Measurements from ENCODE around the gene SARS2. TPM values are rescaled to one million over a fixed set of nuclear protein-coding genes. Genes with fewer than 3 reads are reported as not detected.
"Not testable (repeated sequence)": the region's sequence is repeated elsewhere in the genome, so short reads cannot be mapped to it uniquely, and the experiment has no call there.

Gene SARS2
- total RNA-seq, 2 donors from 2014 or later = 27.5 to 49.3 TPM

GRCh38 chr19:38899447-38900201, 30.9 kb downstream of the SARS2 start, which contains the start of the genes NFKBIB and SIRT2:
NFKBIB (plus strand) TSS chr19:38899969; CDS start chr19:38900033, 64 bp downstream.
SIRT2 (minus strand) TSS chr19:38899618; CDS start chr19:38899521, 97 bp downstream.
- peak within 1 kb of the TSS; percentile 88 for H3K4me3 Mint-ChIP-seq
- H3K4me1 Mint-ChIP-seq = peaks cover 15% of the 10 kb centered on the region
- H3K27me3 Mint-ChIP-seq = no peaks in the 10 kb centered on the region
- peaks cover 36% of the 10 kb centered on the region for H3K36me3 Mint-ChIP-seq (ENCODE audit: low read depth)
- no peaks in the 10 kb centered on the region for H3K9me3 Mint-ChIP-seq
- H3K27ac Mint-ChIP-seq = peak within 1 kb of the TSS; percentile 84
- ATAC-seq (replicated peaks) = peak; percentile 93

- Mint-ChIP-seq H3K27me3 (no peaks in the 10 kb centered on the region), H3K36me3 (ENCODE audit: low read depth) (peaks cover 29% of the 10 kb centered on the region), H3K4me3 (peak overlapping the region; percentile 88), H3K9me3 (no peaks in the 10 kb centered on the region), H3K4me1 (peaks cover 15% of the 10 kb centered on the region), H3K27ac (peak overlapping the region; percentile 84)
- ATAC-seq (replicated peaks) = no peak
Measured at GRCh38 chr19:38898788-38899446, 31.6 kb downstream of the SARS2 start.

- no peaks in the 10 kb centered on the region for H3K36me3 Mint-ChIP-seq (ENCODE audit: low read depth)
Measured at GRCh38 chr19:38894968-38895367, 35.6 kb downstream of the SARS2 start.

GRCh38 chr19:38893341-38893771, 37.2 kb downstream of the SARS2 start:
- H3K36me3 Mint-ChIP-seq (ENCODE audit: low read depth) = peaks cover 15% of the 10 kb centered on the region
- no peak overlapping the region for H3K4me3 Mint-ChIP-seq
- H3K4me1 Mint-ChIP-seq = peaks cover under 1% of the 10 kb centered on the region
- no peaks in the 10 kb centered on the region for H3K27me3 Mint-ChIP-seq
- no peaks in the 10 kb centered on the region for H3K9me3 Mint-ChIP-seq
- no peak for ATAC-seq (replicated peaks)
- no peak overlapping the region for H3K27ac Mint-ChIP-seq

More at GRCh38 chr19:38894968-38895367, 35.6 kb downstream of the SARS2 start:
- no peaks in the 10 kb centered on the region for H3K27me3 Mint-ChIP-seq
- no peak overlapping the region for H3K4me3 Mint-ChIP-seq
- ATAC-seq (replicated peaks) = no peak
- H3K27ac Mint-ChIP-seq = peak overlapping the region; percentile 56
- peaks cover 9% of the 10 kb centered on the region for H3K4me1 Mint-ChIP-seq
- no peaks in the 10 kb centered on the region for H3K9me3 Mint-ChIP-seq

GRCh38 chr19:38892841-38893240, 37.7 kb downstream of the SARS2 start:
- no peaks in the 10 kb centered on the region for H3K27me3 Mint-ChIP-seq
- H3K27ac Mint-ChIP-seq = no peak overlapping the region
- H3K36me3 Mint-ChIP-seq (ENCODE audit: low read depth) = peaks cover 18% of the 10 kb centered on the region
- H3K4me1 Mint-ChIP-seq = no peaks in the 10 kb centered on the region
- ATAC-seq (replicated peaks) = no peak
- no peak overlapping the region for H3K4me3 Mint-ChIP-seq
- H3K9me3 Mint-ChIP-seq = no peaks in the 10 kb centered on the region

DNA sequence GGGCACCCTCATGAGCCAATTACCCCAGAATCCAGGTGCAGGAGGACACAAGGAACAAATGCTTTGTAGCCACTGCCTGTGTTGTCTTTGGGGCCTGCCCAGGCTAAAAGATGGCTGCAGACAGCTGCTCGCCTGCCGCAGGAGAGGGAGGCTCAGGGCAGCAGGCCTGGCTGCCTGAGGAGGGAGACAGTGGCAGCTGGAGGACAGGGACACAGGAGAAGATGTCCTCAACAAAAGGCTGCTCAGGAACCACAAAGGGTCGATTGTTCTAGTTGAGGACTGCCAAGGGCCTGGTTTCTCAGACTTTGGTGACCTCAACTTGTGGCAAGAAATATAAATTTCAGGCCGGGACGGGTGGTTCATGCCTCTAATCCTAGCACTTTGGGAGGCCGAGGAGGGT, 38.8 kb downstream of the SARS2 start:
- ATAC-seq (replicated peaks) = no peak
- Mint-ChIP-seq H3K27me3 (no peaks in the 10 kb centered on the region), H3K4me1 (no peaks in the 10 kb centered on the region), H3K36me3 (ENCODE audit: low read depth) (peaks cover 18% of the 10 kb centered on the region), H3K9me3 (no peaks in the 10 kb centered on the region), H3K4me3 (no peak overlapping the region), H3K27ac (no peak overlapping the region)

- no peaks in the 10 kb centered on the region for H3K27me3 Mint-ChIP-seq
- H3K27ac Mint-ChIP-seq = no peak overlapping the region
- ATAC-seq (replicated peaks) = no peak
- no peaks in the 10 kb centered on the region for H3K4me1 Mint-ChIP-seq
- no peaks in the 10 kb centered on the region for H3K9me3 Mint-ChIP-seq
- H3K36me3 Mint-ChIP-seq (ENCODE audit: low read depth) = peaks cover 18% of the 10 kb centered on the region
- H3K4me3 Mint-ChIP-seq = no peak overlapping the region
Measured at GRCh38 chr19:38890686-38891085, 39.9 kb downstream of the SARS2 start.

- H3K9me3 Mint-ChIP-seq = no peaks in the 10 kb centered on the region
- no peak for ATAC-seq (replicated peaks)
- H3K36me3 Mint-ChIP-seq (ENCODE audit: low read depth) = peaks cover 18% of the 10 kb centered on the region
- H3K27me3 Mint-ChIP-seq = no peaks in the 10 kb centered on the region
- no peak overlapping the region for H3K27ac Mint-ChIP-seq
- H3K4me3 Mint-ChIP-seq = no peak overlapping the region
- no peaks in the 10 kb centered on the region for H3K4me1 Mint-ChIP-seq
Measured at GRCh38 chr19:38889803-38890202, 40.8 kb downstream of the SARS2 start.

DNA sequence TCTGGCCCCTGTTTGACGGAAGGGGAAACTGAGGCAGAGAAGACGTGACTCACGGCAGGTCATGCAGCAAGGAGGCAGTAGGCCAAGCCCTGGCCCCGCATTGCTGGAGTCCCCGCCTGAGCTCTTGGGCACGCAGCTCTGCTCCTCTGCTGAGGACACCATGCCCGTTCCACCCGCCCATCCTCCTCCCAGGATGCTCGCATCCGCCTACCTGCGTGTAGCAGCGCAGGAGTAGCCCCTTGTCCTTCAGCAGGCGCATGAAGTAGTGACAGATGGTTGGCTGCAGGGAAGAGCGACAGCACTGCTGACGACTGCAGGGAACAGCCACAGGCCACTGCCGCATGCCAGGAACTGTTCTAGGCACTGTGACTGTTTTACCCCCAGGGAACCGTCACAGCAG, 41.7 kb downstream of the SARS2 start:
- Mint-ChIP-seq H3K36me3 (ENCODE audit: low read depth) (peaks cover 18% of the 10 kb centered on the region), H3K9me3 (no peaks in the 10 kb centered on the region), H3K27ac (no peak overlapping the region), H3K27me3 (no peaks in the 10 kb centered on the region), H3K4me1 (no peaks in the 10 kb centered on the region), H3K4me3 (no peak overlapping the region)
- ATAC-seq (replicated peaks) = no peak

GRCh38 chr19:38884691-38885090, 45.9 kb downstream of the SARS2 start:
- not testable (repeated sequence) for H3K27me3 Mint-ChIP-seq; H3K4me3 Mint-ChIP-seq; H3K9me3 Mint-ChIP-seq; H3K4me1 Mint-ChIP-seq; ATAC-seq (replicated peaks); H3K27ac Mint-ChIP-seq
- H3K36me3 Mint-ChIP-seq (ENCODE audit: low read depth) = peaks cover 33% of the 10 kb centered on the region

DNA sequence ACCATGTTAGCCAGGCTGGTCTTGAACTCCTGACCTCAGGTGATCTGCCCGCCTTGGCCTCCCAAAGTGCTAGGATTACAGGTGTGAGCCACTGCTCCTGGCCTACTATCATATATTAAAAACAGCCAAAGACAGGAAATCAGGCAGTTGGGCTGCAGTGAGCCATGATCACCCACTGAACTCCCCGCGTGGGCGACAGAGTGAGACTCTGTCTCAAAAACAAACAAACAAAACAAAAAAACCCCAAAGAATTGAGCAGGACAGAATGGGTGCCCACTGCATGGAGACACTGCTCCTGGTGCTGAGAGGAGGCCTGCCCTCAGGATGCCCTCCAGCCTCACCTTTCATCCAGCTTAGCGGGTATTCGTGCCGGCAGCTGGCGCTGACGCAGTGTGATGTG, 47.3 kb downstream of the SARS2 start:
- H3K36me3 Mint-ChIP-seq (ENCODE audit: low read depth) = peaks cover 19% of the 10 kb centered on the region
- no peak overlapping the region for H3K4me3 Mint-ChIP-seq
- no peaks in the 10 kb centered on the region for H3K27me3 Mint-ChIP-seq
- ATAC-seq (replicated peaks) = no peak
- H3K9me3 Mint-ChIP-seq = no peaks in the 10 kb centered on the region
- H3K27ac Mint-ChIP-seq = no peak overlapping the region
- H3K4me1 Mint-ChIP-seq = peaks cover 10% of the 10 kb centered on the region

DNA sequence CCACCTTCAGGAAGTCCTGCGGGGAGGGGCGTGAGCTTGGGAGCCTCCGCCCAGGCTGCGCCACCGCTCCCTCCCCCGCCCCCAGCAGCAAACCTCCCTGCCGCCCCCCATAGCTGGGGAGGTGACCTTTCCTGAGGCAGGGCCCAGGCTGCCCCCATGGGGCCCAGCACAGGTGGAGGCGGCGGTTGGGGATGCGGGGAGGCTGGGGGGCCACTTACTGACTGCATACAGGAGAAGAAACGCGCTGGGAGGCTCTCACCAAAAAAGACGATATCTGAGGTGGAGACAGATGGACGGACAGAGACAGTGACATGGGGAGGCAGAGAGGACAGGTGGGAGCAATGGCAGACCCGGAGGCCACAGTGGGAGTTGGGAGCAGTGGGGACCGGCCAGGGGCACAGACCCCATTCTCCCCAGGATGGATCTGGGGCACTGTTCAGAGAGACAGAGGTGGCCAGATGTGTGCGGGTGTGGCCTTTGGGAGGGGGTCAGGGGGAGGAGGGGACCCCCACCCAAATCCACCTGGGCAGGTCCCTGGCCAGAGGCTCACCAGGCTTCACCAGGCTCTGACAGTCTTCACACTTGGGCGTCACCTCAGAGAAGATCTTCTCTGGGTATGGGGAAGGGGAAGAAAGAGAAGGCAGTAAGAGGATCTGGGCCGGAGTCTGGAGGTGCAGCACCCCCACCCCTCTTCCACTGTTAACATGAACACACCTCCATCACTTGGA, 49.5 kb downstream of the SARS2 start:
- H3K36me3 Mint-ChIP-seq (ENCODE audit: low read depth) = peaks cover 33% of the 10 kb centered on the region
- H3K9me3 Mint-ChIP-seq = no peaks in the 10 kb centered on the region
- H3K27me3 Mint-ChIP-seq = no peaks in the 10 kb centered on the region
- peaks cover 14% of the 10 kb centered on the region for H3K4me1 Mint-ChIP-seq
- ATAC-seq (replicated peaks) = no peak
- peak overlapping the region; percentile 25 for H3K27ac Mint-ChIP-seq
- H3K4me3 Mint-ChIP-seq = no peak overlapping the region

- no peaks in the 10 kb centered on the region for H3K9me3 Mint-ChIP-seq
- no peak overlapping the region for H3K4me3 Mint-ChIP-seq
- no peaks in the 10 kb centered on the region for H3K27me3 Mint-ChIP-seq
- H3K4me1 Mint-ChIP-seq = peaks cover 14% of the 10 kb centered on the region
- H3K27ac Mint-ChIP-seq = peak overlapping the region; percentile 46
- H3K36me3 Mint-ChIP-seq (ENCODE audit: low read depth) = peaks cover 41% of the 10 kb centered on the region
- ATAC-seq (replicated peaks) = no peak
Measured at GRCh38 chr19:38880076-38880881, 50.3 kb downstream of the SARS2 start.

GRCh38 chr19:38879400-38879751, 51.2 kb downstream of the SARS2 start:
- no peaks in the 10 kb centered on the region for H3K9me3 Mint-ChIP-seq
- H3K4me1 Mint-ChIP-seq = peaks cover 14% of the 10 kb centered on the region
- ATAC-seq (replicated peaks) = no peak
- no peak overlapping the region for H3K4me3 Mint-ChIP-seq
- no peaks in the 10 kb centered on the region for H3K27me3 Mint-ChIP-seq
- H3K27ac Mint-ChIP-seq = no peak overlapping the region
- peaks cover 47% of the 10 kb centered on the region for H3K36me3 Mint-ChIP-seq (ENCODE audit: low read depth)

All from activated T-helper 17 cell treated with anti-CD3 and anti-CD28 coated beads, Interleukin-2, amount 50 U/mL, for 72 hours (primary cell).